GM19463 (cell line): ENCODE results near the gene PARVA.

ENCODE experiments used
- ATAC-seq: cut with Tn5 transposase; IDR thresholded peaks from one replicate; pipeline ENCODE4 v1.9.1; 2021; ENCODE audit warnings: mild to moderate bottlenecking, moderate library complexity; ENCODE audit not compliant: unreplicated experiment

PARVA gene

GRCh38 chr11:12402691-12403120 lies 25.3 kb downstream of the PARVA start:
- ATAC-seq, result no peak

DNA sequence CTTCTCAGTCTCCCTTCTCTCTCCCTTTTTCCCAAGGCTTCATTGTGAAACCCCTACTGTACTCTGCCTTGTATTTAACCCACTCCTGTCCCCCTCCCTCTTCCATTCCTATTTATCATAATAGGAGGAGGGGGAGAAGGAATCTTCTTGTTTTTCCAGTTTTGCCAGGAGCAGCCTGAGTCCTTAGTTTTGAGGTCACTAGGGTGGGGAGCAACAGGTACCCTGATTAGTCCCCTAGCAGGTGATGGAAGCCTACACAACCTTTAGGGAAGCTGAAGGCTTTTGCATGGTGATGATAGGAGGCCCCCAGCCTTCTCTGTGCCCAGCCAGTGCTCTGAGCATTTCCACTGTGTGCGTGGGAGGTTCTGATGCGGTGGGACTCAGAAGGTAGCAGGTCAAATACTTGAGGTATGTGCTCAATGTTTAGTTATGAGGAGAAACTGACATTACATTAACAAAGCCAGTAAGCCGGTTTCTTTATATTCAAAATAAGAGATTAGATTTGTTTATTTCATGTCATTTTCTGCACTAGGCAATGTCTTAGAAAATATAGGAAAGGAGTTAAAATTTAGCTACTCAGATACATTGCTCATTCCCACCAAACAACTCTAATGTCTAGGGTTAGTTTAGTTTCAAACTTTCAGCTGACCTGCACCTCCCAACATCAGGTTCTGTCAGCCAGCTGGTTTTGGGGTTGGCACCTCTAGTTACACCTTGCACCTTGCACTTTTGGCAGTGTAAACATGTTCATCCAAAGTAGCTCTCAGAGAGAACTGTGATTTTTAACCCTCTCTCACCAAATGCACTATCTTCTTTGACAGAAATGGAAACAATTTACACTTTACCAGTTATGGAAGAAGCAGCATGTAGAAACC lies 26.0 kb downstream of the PARVA start:
- ATAC-seq, result no peak

GRCh38 chr11:12403997-12404350 lies 26.6 kb downstream of the PARVA start:
- ATAC-seq, result no peak

DNA sequence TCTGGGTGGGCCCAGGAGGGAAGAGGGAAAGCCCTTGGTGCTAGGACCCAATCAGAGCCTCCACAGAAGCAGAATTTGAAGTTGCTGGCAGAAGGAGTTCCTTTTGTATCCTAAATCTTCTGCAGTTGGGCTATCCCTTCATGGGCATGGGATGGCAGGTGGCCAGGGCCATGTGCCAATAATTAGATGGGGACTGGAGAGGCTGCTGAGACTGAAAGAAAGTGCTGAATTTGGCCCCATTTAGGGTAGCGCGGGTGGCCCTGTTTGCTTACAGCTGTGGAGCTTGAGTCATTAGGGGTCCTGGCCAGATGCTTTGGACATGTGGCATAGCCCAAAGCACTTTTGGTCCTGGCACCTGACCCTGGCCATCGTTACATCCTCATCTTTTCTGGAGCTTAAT lies 27.1 kb downstream of the PARVA start:
- ATAC-seq, result no peak

DNA sequence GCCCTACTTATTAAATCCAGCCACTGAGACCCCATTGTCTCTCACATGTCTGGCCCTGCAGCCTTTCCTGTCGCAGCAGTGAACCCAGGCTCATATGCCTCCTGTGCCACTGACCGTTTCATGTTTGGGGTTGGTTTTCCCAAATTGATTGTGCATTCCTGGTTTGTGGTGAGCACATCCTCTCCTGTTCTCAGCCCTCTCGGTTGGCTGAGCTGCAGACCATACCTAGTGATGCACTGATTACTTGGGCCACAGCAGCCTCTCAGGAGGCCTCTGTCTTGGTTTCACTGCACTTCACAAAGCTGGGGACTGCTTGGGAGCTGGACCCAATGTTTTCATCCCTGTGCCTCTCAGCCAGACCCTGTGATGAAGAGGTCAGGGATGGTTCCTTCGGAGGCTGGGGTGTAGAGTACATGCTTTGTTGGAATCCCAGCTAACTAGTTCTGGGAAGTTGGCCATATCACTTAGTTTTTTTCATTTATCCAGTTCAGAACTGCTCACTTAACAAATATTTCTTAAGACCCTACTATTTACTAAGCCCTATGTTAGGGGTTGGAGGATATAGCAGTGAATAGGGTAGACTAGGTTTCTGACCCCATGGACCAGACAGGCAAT lies 30.9 kb downstream of the PARVA start:
- no peak for ATAC-seq

- no peak for ATAC-seq
These were observed 32.2 kb downstream of the PARVA start for GRCh38 chr11:12409621-12410005.

GRCh38 chr11:12410006-12410728 lies 32.8 kb downstream of the PARVA start:
- no peak for ATAC-seq

DNA sequence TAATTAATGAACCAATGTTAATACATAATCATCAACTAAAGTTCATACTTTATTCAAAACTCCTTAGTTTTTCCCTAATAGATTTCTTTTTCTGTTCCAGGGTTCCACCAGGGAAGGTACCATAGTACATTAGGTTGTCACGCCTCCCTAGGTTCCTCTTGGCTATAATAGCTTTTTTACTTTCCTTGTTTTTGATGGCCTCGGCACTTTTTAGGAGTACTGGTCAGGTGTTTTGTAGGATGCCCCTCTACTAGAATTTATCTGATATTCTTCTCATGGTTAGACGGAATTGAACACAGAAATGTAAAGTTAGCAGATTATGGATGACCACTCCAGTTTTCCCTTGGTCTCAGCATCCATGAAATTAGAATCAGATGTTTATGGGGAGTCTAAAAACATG lies 34.0 kb downstream of the PARVA start:
- ATAC-seq, result no peak

DNA sequence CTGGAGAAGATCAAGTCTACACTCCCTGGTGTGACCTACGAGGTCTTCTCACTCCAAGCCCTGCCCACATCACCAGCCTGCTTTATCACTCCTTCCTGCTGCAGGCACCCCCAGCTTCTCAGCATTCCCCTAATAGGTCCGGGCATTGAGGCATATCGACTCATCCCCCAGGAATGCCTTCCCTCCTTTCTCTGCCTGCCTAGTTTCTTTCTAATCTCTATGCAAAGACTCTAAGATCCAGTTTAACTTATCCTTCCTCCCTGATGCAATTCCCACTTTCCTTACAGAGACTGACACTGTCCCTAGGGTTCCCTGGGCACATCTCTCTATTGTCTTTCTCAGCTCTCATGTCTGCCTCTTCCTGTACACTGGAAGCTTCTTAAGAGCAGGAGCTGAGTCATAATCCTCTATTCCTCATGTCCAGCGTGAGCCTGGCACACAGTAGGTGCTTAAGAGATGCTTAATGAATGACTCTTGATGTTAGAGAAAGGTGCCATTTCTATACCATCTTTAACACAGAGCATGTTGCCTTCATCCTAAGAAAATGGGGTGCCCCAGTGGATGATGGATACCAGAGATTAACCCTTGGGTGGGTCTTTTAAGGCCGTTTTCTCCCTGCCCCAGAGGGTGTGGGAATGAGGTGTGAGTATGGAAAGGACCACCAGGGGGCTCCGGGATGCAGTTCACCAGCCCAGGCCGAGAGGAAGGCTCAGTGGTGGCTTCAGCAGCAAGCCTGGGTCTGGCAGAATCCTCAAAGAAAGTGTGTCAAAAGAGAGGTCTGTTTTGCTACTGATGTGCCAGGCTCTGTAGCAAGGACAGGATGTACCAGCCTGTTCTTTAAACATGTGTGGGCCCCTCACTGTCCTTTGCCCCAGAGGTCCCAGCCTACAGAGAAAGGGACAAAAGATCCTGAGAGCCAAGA lies 34.7 kb downstream of the PARVA start:
- ATAC-seq, result no peak

DNA sequence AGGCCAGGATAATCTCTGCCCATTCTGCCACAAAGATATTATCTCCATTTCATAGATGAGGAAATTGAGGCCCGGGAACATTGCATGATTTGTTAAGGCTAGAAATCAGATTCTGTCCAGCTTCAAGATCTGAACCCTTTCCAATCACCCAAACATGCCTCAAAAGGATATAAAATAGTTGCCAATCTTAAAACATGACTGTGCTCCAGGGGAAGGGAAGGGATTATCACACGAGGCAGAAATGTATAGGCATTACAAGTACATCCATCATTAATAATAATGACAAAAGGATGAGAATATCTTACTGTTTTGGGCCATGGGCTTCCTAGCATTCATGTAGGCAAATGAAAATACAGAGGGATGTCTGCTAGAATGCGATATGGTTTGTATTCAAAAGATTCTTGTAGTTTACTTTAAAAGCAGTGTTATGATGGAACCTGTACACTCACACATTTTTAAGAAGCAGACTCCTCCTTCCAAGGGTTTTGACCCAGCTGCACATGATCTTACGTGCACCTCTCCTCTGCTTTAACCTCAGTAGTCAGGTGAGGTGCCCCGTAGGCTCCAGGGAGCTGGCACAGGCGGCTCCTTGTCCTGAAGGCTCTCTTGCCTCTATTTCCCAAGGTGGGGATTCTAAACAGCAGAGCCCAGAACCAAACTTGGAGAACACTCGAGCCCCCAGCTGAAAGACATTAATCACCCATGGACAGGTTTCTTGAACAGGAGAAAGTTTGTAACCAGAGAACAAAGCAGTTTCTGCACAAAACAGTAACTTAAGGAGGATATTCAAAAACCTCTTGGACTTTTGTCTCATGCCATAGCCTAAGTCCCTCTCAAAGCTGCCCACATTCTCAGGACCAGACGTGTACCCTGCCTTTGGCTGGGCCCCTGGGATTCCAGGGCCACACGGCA lies 36.0 kb downstream of the PARVA start:
- no peak for ATAC-seq

DNA sequence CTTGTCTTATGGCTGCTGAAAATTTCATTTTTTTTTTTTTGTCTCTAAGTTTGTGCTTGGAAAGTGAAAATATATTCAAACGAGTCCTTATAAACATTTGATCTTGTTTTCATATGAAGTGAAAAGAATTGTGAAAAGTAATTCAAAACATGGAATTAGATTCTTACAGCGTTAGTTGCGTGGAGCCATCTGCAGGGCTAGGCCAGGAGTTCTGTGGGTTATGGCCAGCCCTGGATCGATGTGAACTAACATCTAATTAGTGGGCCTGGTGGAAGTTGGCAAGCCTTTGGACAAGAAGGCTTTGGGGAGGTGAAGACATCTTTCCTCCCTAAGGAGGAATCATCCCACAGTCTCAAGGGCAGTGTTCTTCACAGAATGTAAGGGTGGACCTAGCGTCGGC lies 37.2 kb downstream of the PARVA start:
- ATAC-seq, result no peak

DNA sequence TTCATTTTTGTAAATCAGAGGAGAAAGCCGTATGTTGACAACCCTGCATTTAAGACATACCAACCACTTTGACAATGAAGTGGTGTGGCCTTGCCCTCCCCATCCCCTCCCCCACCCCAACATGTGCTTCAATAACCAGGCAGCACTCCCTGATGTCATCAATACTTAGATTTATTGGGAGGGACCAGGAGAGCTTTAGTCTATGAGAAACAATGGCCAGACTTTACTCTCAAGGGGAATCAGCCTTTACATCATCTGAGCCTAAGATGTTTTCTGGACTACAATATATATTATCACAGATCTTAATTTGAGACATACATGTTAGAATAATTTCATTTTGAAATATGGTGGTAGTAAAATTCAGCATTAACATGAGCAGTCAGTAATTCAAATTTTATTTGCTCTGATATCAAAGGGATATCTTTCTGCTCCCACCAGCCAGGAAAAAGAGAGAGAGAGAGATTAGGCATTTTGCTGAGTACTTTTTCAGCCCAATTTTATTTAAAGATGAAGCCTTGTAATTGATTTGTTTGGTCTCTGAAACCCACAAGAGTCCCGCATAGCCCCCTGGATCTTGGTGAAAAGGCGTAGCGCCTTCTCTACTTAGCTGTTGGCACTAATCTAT lies 38.1 kb downstream of the PARVA start:
- no peak for ATAC-seq

DNA sequence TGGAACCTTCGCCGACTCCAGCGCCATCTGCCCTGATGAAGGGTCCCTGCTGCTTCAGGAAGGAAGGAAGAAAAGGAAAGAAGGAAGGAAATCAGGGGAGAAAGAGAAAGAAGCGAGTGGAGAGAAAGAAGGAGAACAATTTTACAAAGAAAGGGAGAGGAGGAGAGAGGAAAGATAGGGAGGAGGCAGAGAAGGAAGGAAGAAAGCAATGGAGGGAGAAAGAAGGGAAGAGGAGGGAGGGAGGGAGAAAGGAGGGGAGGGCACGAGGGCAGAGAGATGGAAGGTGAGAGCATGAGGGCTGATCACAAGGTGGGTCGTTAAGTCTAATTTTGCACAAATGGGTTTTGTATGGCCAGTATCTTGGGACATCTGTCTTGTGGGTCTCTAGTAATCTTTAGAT lies 39.2 kb downstream of the PARVA start:
- no peak for ATAC-seq

DNA sequence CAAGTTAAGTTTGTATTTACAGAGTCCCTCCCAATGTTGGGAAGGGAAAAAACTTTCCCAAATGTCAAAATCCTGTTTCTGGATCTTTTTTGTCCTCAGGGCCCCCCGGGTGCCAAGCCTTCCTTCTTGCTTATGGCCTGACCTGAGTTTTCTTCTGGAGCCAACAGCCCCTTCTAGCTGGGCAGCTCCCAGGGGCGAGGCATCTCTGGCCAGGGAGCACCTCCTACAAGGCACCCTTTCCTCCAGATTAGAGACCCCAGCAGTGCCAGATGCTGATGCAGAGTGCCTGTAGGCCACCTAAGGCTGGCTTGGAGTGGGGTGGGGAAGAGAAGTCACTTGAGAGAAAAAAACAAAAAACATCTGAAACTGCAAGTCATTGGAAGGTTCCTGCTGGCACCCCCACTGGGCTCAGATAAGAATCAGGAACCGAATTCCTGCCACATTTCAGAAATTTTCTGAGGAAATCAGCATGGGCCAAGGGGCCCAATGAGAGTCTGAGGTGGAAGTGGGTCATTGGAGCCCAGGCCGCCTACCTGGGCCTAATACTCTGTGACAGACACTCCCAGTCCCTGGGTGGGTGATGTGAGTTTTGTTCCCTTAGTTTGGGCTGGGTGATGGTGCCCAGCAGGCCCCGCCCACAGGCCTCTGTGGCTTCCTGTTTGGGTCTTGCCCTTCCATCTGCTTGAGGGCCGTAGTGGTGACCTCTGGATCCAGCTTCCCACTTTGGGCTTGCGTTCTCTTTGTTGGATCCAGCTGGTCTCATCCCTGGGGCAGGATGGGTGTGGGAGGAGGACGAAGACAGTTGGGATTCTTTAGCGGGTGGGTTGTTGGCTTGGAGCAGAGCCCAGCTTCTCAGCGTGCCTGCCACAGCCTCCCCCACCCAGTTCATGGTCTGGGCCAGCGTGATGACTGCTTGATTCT lies 40.6 kb downstream of the PARVA start:
- no peak for ATAC-seq

DNA sequence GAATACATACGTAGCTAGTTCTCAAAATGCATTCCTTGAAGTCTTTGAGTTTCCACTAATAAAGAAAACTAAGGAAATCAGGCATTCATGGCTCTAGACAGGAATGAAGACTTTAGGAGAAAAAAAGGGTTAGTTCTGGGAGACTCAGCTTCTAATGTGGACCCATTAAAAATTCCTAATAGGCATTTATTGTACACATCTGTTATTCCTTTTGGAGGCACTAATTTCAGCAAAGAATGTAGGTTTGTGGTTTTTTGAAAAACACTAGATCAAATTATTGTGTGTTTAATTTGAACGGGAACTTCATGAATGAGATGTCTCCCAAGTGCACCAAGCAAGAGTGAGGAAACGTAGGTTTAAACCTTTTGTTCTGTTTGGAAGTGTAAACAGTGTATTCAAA lies 42.7 kb downstream of the PARVA start:
- no peak for ATAC-seq

DNA sequence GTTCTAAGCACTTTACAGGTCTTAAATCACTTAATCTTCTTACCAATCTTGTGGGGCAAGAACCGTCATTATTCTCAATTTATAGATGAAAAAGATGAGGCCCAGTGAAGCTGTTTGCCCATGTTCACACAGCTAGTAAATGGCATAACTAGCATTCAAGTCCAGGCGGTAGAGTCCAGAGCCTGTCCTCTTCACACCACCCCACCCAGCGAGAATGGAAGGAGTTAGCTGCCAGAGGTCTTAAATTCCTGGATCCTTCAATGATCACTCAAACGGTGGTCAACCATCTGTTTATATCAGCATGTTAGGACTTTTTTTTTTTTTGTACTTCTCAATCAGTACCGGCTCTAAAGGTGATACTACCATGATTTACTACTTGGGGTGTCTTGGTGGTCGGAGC lies 43.3 kb downstream of the PARVA start:
- no peak for ATAC-seq

DNA sequence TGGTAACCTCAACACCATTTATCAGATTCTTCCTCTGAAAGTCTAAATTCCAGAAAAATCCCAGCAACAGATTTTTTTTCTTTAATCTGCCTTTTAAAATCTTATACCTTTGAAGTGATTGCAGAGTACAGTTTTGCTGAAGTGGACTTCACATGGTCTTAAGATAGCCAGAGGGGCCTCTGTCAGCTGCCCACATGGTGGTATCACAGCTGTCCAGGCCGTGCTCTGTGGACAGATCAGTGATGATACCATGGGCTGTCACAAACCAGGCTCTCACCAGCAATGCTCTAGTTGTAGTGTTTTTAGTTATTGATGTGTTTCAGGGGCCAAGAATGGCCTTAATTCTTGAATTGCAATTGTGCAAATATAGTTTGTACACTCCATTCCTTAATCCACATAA lies 44.0 kb downstream of the PARVA start:
- no peak for ATAC-seq

DNA sequence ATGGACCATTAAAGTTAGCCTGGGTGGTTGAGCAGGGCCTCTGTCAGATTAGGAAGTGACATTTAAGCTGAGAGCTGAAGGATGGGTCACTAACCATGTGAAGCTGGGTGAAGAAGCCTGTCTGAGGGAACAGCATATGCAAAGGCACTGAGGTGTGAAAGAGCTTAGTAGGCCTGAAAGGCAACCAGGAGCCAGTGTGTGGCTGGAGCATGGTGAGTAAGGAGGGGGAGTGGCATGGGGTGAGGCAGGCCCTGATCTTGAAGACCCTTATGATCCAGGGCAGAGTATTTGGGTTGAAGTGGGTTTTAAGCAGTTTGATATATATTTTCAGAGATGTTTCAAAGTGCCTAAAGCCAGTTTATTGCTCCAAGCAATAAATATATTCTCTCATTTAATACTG lies 48.8 kb downstream of the PARVA start:
- ATAC-seq, result no peak
